Activated B cell treated with CpG ODN at 0.5 μM for 24 hours (primary cell): ENCODE results near the gene HYPK. TPM values are rescaled to one million over a fixed set of nuclear protein-coding genes. Genes with fewer than 3 reads are reported as not detected.

Experiments
- ATAC-seq: fragments of 200-7000 bp; cut with Tn5 transposase; one replicate; pipeline ENCODE4 v1.10.0; 2021; ENCODE audit warnings: low read depth, mild to moderate bottlenecking, moderate library complexity
- CTCF ChIA-PET: fragments of 350-600 bp; sonication (Branson Sonifier 250); formaldehyde crosslinking; loops from one replicate; lab custom pipeline; 2021; ENCODE audit warnings: antibody characterized with exemption; lab: Charles Lee
- POLR2A ChIA-PET: fragments of 350-600 bp; sonication (Branson Sonifier 250); formaldehyde crosslinking; loops from one replicate; lab custom pipeline; 2021; ENCODE audit warnings: antibody characterized with exemption; lab: Charles Lee
- DNase-seq: peaks from one replicate; pipeline ENCODE4 v3.0.0; 2022
- H3K27ac Mint-ChIP-seq: one replicate; pipeline ENCODE4 v1.8.0; 2020; ENCODE audit warnings: mixed read lengths
- H3K27me3 Mint-ChIP-seq: one replicate; pipeline ENCODE4 v1.8.0; 2021; ENCODE audit warnings: mixed read lengths
- H3K36me3 Mint-ChIP-seq: one replicate; pipeline ENCODE4 v1.8.0; 2021; ENCODE audit warnings: low read depth, mixed read lengths
- H3K4me1 Mint-ChIP-seq: one replicate; pipeline ENCODE4 v1.8.0; 2021; ENCODE audit warnings: mixed read lengths
- H3K4me3 Mint-ChIP-seq: one replicate; pipeline ENCODE4 v1.8.0; 2020; ENCODE audit warnings: mild to moderate bottlenecking, mixed read lengths
- H3K9me3 Mint-ChIP-seq: one replicate; pipeline ENCODE4 v1.8.0; 2020; ENCODE audit warnings: mixed read lengths
- CTCF ChIP-seq: fragments of 200-600 bp; IDR thresholded peaks from one replicate; pipeline ENCODE4 v1.8.0; 2022; ENCODE audit warnings: antibody characterized with exemption, mild to moderate bottlenecking
- intact Hi-C: fragments of 100-400 bp; cut with micrococcal nuclease; formaldehyde crosslinking; loops from one replicate; pipeline ENCODE4 v1.15.1; 2024
- total RNA-seq: library from RNA; stranded (reverse); gene quantifications from 2 replicates; pipeline ENCODE4 v1.2.3, GENCODE V29; 2022

HYPK gene
- total RNA-seq, 1 donor from 2014 or later, result 19.2 TPM

DNA sequence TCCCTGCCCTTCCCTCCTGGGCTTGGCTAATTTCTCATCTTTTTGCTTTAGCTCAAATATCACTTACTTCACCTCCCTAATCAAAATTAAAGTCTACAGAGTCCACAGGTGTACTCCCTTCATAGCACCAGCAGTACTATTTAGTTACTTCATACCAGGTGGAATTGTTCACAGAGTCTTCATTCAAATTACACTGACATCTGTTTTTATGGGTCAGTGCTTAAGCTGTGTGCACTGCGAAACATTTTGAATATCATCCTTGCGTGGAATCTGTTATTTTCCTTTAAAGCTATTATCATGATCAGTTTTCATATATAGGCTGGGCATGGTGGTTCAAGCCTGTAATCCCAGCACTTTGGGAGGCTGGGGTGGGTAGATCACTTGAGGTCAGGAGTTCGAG is 11.0 kb upstream of the HYPK start:
- peaks cover 23% of the 10 kb centered on the region for H3K36me3 Mint-ChIP-seq
- no peaks in the 10 kb centered on the region for H3K9me3 Mint-ChIP-seq
- no peak for TF ChIP-seq CTCF
- peak overlapping the region; percentile 88 for H3K27ac Mint-ChIP-seq
- ChIA-PET POLR2A (interaction anchor here (0.7 to 18.0 kb wide), 12 partner anchors 8 to 939 kb away, joined by 3 to 509 read pairs (median 6); partner anchors contain the start of genes ELL3, HYPK, MFAP1 and PDIA3), CTCF (interaction anchor here (1.0 to 5.7 kb wide), 2 partner anchors 12 to 20 kb away, joined by 3 to 49 read pairs; partner anchors contain the start of gene ELL3)
- intact Hi-C loops, result loop anchor here (1.0 kb wide), 1 partner anchor 12 kb away; no protein-coding TSS in a partner anchor
- DNase-seq (no peak), ATAC-seq (peak; percentile 12)
- H3K4me3 Mint-ChIP-seq, result peak overlapping the region; percentile 66
- peaks cover 56% of the 10 kb centered on the region for H3K4me1 Mint-ChIP-seq
- H3K27me3 Mint-ChIP-seq, result no peaks in the 10 kb centered on the region

- TF ChIP-seq CTCF, result no peak
- ChIA-PET CTCF (interaction anchor here (1.1 to 5.7 kb wide), 3 partner anchors 9 to 22 kb away, joined by 3 to 49 read pairs (median 4); partner anchors contain the start of genes ELL3 and HYPK), POLR2A (interaction anchor here (0.6 to 18.0 kb wide), 12 partner anchors 8 to 497 kb away, joined by 3 to 509 read pairs (median 6); partner anchors contain the start of genes ELL3, HYPK, MFAP1 and PDIA3)
- ATAC-seq, result peak; percentile 88
- H3K36me3 Mint-ChIP-seq, result peaks cover 49% of the 10 kb centered on the region
- intact Hi-C loops, result loop anchor here (1.0 to 5.0 kb wide), 4 partner anchors 8 to 45 kb away; partner anchors contain the start of genes HYPK, MFAP1, PDIA3 and SERINC4
- H3K27ac Mint-ChIP-seq, result peak within 1 kb of the TSS; percentile 97
- peaks cover 79% of the 10 kb centered on the region for H3K4me1 Mint-ChIP-seq
- H3K27me3 Mint-ChIP-seq, result no peaks in the 10 kb centered on the region
- DNase-seq, result peak; percentile 96
- peak within 1 kb of the TSS; percentile 98 for H3K4me3 Mint-ChIP-seq
- H3K9me3 Mint-ChIP-seq, result no peaks in the 10 kb centered on the region
Measured at GRCh38 chr15:43791993-43792760, 8.2 kb upstream of the HYPK start, which contains the start of gene SERF2. Gene SERF2, plus strand, starts transcription at chr15:43792320. Its CDS starts 57 bp downstream, at chr15:43792377.

- DNase-seq (no peak), ATAC-seq (no peak)
- no peaks in the 10 kb centered on the region for H3K27me3 Mint-ChIP-seq
- H3K4me3 Mint-ChIP-seq, result peak overlapping the region; percentile 98
- ChIA-PET CTCF (interaction anchor here (1.0 to 5.7 kb wide), 3 partner anchors 12 to 23 kb away, joined by 3 to 49 read pairs (median 4); partner anchors contain the start of gene ELL3), POLR2A (interaction anchor here (0.6 to 18.0 kb wide), 10 partner anchors 7 to 422 kb away, joined by 3 to 509 read pairs (median 10); partner anchors contain the start of genes ELL3, HYPK, MFAP1 and PDIA3)
- H3K9me3 Mint-ChIP-seq, result no peaks in the 10 kb centered on the region
- intact Hi-C loops, result loop anchor here (1.0 to 5.0 kb wide), 4 partner anchors 7 to 46 kb away; partner anchors contain the start of genes HYPK, MFAP1, PDIA3 and SERINC4
- H3K36me3 Mint-ChIP-seq, result peaks cover 53% of the 10 kb centered on the region
- H3K27ac Mint-ChIP-seq, result peak overlapping the region; percentile 97
- peaks cover 79% of the 10 kb centered on the region for H3K4me1 Mint-ChIP-seq
- no peak for TF ChIP-seq CTCF
Measured at GRCh38 chr15:43792761-43793476, 7.5 kb upstream of the HYPK start.

- DNase-seq (no peak), ATAC-seq (no peak)
- peak overlapping the region; percentile 98 for H3K4me3 Mint-ChIP-seq
- H3K4me1 Mint-ChIP-seq, result peaks cover 79% of the 10 kb centered on the region
- TF ChIP-seq CTCF, result no peak
- intact Hi-C loops, result loop anchor here (5.0 kb wide), 1 partner anchor 46 kb away; the partner anchor contains the start of gene PDIA3
- ChIA-PET CTCF (interaction anchor here (1.0 kb wide), 1 partner anchor 13 kb away, joined by 3 read pairs; no protein-coding TSS in a partner anchor), POLR2A (interaction anchor here (0.8 to 18.0 kb wide), 6 partner anchors 16 to 47 kb away, joined by 3 to 509 read pairs (median 15); partner anchors contain the start of genes ELL3, MFAP1 and PDIA3)
- H3K27ac Mint-ChIP-seq, result peak overlapping the region; percentile 97
- no peaks in the 10 kb centered on the region for H3K9me3 Mint-ChIP-seq
- H3K36me3 Mint-ChIP-seq, result peaks cover 59% of the 10 kb centered on the region
- no peaks in the 10 kb centered on the region for H3K27me3 Mint-ChIP-seq
Measured at GRCh38 chr15:43793647-43794046, 6.8 kb upstream of the HYPK start.
